ENCODE results near the gene TNFRSF8.

DNA sequence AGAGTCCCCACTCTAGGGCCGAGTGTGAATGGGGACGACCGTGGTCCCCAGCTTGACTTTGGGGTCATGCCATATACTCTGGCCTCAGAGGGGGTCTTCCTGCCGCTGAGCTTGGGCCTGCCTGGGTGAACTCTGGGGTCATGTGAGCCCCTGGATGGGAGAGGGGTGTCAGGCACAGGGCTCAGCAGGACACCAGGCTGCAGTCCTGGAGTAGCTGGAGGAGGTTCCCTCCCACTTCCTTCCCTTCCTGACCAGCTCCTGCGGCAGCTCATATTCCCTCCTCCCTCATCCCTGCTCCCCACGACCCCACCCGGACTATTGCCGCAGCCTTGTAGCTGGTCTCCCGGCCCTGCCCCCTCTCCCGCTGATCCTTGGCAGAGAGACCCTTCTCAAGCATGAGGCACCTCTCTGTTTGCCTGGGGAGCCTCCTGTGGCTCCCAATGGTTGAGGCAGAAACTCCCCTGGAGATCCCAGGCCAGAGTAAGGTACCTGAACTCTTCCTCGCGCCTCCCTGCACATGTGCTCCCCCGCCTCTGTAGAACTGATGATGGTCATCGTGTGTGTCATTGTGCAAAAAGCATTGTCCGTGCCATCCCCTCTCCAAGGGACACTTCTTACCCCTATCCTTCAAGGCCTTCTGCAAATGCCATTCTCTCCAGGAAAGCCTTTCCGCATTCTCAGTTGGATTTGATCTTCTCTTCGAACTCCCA is 105.5 kb downstream of the TNFRSF8 start:
- TF ChIP-seq SMAD4 (CRISPR knock-in tag; IDR thresholded peaks at IDR 0.05) (no peak), CREB1 (CRISPR knock-in tag; IDR thresholded peaks at IDR 0.05) (no peak), GABPB1 (CRISPR knock-in tag; IDR thresholded peaks at IDR 0.05) (no peak), JUN (CRISPR knock-in tag; IDR thresholded peaks at IDR 0.05) (no peak), NFYB (CRISPR knock-in tag; conservative IDR thresholded peaks at IDR 0.05; ENCODE audit: low read depth) (no peak), FOXP1 (CRISPR knock-in tag; IDR thresholded peaks at IDR 0.05; ENCODE audit: borderline replicate concordance) (no peak), NR3C1 (CRISPR knock-in tag; conservative IDR thresholded peaks at IDR 0.05; ENCODE audit: low read depth) (no peak)
- TF ChIP-seq, protein P1, sequence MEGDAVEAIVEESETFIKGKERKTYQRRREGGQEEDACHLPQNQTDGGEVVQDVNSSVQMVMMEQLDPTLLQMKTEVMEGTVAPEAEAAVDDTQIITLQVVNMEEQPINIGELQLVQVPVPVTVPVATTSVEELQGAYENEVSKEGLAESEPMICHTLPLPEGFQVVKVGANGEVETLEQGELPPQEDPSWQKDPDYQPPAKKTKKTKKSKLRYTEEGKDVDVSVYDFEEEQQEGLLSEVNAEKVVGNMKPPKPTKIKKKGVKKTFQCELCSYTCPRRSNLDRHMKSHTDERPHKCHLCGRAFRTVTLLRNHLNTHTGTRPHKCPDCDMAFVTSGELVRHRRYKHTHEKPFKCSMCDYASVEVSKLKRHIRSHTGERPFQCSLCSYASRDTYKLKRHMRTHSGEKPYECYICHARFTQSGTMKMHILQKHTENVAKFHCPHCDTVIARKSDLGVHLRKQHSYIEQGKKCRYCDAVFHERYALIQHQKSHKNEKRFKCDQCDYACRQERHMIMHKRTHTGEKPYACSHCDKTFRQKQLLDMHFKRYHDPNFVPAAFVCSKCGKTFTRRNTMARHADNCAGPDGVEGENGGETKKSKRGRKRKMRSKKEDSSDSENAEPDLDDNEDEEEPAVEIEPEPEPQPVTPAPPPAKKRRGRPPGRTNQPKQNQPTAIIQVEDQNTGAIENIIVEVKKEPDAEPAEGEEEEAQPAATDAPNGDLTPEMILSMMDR (IDR thresholded peaks at IDR 0.05), result no peak
